ENCODE measurements around the gene WFDC1. TPM values are rescaled to one million over a fixed set of nuclear protein-coding genes. Genes with fewer than 3 reads are reported as not detected.

The WFDC1 gene
- total and polyA plus RNA-seq, 2 donors (not counting 3 experiments of a cell fraction or from before 2014, with no cell fraction given): not detected

- H3K4me1 ChIP-seq (ENCODE audit: control insufficient read depth, extremely low read depth, insufficient read depth, low read length): no peaks in the 10 kb centered on the region
- H3K36me3 ChIP-seq (ENCODE audit: control insufficient read depth in 2 of 2, extremely low read depth in 1 of 2, insufficient read depth in 2 of 2, low read length in 2 of 2): no peaks in the 10 kb centered on the region
- DNase-seq (ENCODE audit: low read depth, low spot score): no peak
- no peaks in the 10 kb centered on the region for H3K79me2 ChIP-seq (ENCODE audit: control insufficient read depth, insufficient read depth, low read length)
- FAIRE-seq: no peak
- ChIA-PET CTCF (no interaction called here), POLR2A (no interaction called here)
- no peak overlapping the region for H3K4me3 ChIP-seq (replicated peaks in 1 of 3; ENCODE audit: insufficient read depth in 1 of 3, low read depth in 1 of 3, low read length in 3 of 3)
- H3K9me1 ChIP-seq (replicated peaks; ENCODE audit: control insufficient read depth, extremely low read depth, insufficient read depth, low read length): no peaks in the 10 kb centered on the region
- H3K27ac ChIP-seq (ENCODE audit: insufficient read depth, low read depth, low read length): no peak overlapping the region
- no peak overlapping the region for H2AFZ ChIP-seq (ENCODE audit: low read depth, low read length)
- no TSS peak for BruUV-seq (replicated peaks)
- dilution Hi-C loops (cut with MboI; ENCODE audit: extremely low pct_ligation_motif_present, low sequenced_read_pairs): no loop called here
- intact Hi-C loops (cut with micrococcal nuclease): no loop called here
- no peaks in the 10 kb centered on the region for H4K20me1 ChIP-seq (replicated peaks; ENCODE audit: control insufficient read depth, extremely low read depth, insufficient read depth, low read length)
- H3K9ac ChIP-seq (replicated peaks; ENCODE audit: extremely low read depth, insufficient read depth, low read length): no peak overlapping the region
- TF ChIP-seq POLR2AphosphoS5 (IDR thresholded peaks at IDR 0.05; ENCODE audit: insufficient read depth, low read depth, low read length) (no peak), GATA2 (IDR thresholded peaks at IDR 0.05; ENCODE audit: insufficient read depth, insufficient read length, low read depth, low read length) (no peak), FOS (IDR thresholded peaks at IDR 0.05; ENCODE audit: borderline replicate concordance, insufficient read depth, low read length) (no peak), EZH2 (IDR thresholded peaks at IDR 0.05; ENCODE audit: borderline replicate concordance, low read depth, low read length, severe bottlenecking) (no peak), POLR2A (IDR thresholded peaks at IDR 0.05; ENCODE audit: low read depth, low read length) (no peak), JUN (IDR thresholded peaks at IDR 0.05; ENCODE audit: borderline replicate concordance, insufficient read depth, insufficient read length, low read depth) (no peak), MYC (IDR thresholded peaks at IDR 0.05; ENCODE audit: low read depth, low read length) (no peak), MAX (IDR thresholded peaks at IDR 0.05; ENCODE audit: insufficient read depth, insufficient read length) (no peak), CTCF (IDR thresholded peaks at IDR 0.05; ENCODE audit: extremely low read depth in 1 of 2, insufficient read depth in 1 of 2, low read depth in 1 of 2, low read length in 2 of 2) (no peak)
- H3K27me3 ChIP-seq (ENCODE audit: control insufficient read depth in 2 of 2, insufficient read depth in 2 of 2, low read length in 2 of 2): no peaks in the 10 kb centered on the region
- no peaks in the 10 kb centered on the region for H3K9me3 ChIP-seq (replicated peaks; ENCODE audit: control insufficient read depth, insufficient read depth, low read length)
- H3K4me2 ChIP-seq (ENCODE audit: insufficient read depth, low read length): no peak overlapping the region
Measured at GRCh38 chr16:84349862-84350684, 55.4 kb downstream of the WFDC1 start.
